ENCODE results near the gene TEPSIN. TPM values are rescaled to one million over a fixed set of nuclear protein-coding genes. Genes with fewer than 3 reads are reported as not detected.

TEPSIN gene
- total RNA-seq, 1 experiment from 2014 or later: 38.8 TPM

- TF ChIP-seq CTCF (conservative IDR thresholded peaks at IDR 0.05): no peak
- H3K4ac ChIP-seq (ENCODE audit: low read depth, low read length): no peak overlapping the region
- H3K27ac Mint-ChIP-seq: no peak overlapping the region
- H3K4me2 ChIP-seq (ENCODE audit: insufficient read depth, insufficient read length, low read length): no peak overlapping the region
- no peak overlapping the region for H2AFZ ChIP-seq (ENCODE audit: low read length)
- no peak overlapping the region for H3K9ac ChIP-seq (ENCODE audit: extremely low read depth, insufficient read length, low read length)
- no peak overlapping the region for H4K5ac ChIP-seq (ENCODE audit: insufficient read length, low read depth, low read length)
- H3K79me2 ChIP-seq (ENCODE audit: insufficient read depth, low read length): no peaks in the 10 kb centered on the region
- no peaks in the 10 kb centered on the region for H3K4me1 ChIP-seq (ENCODE audit: insufficient read depth, low read length)
- H4K8ac ChIP-seq (replicated peaks; ENCODE audit: insufficient read length, low read depth, low read length): no peak overlapping the region
- no peak overlapping the region for H3K27ac ChIP-seq (ENCODE audit: insufficient read length, low read depth, low read length)
- no peak overlapping the region for H3K14ac ChIP-seq (ENCODE audit: insufficient read depth, low read length)
- H2BK20ac ChIP-seq (ENCODE audit: low read depth, low read length, poor library complexity, severe bottlenecking): no peak overlapping the region
- no peaks in the 10 kb centered on the region for H3K9me3 ChIP-seq (ENCODE audit: control insufficient read depth, low read depth, low read length)
- H3K79me1 ChIP-seq (ENCODE audit: insufficient read depth, low read depth, low read length, poor library complexity, severe bottlenecking): no peaks in the 10 kb centered on the region
- no peak for DNase-seq
- H3K9me3 Mint-ChIP-seq: no peaks in the 10 kb centered on the region
- no peak overlapping the region for H3K23ac ChIP-seq (ENCODE audit: insufficient read length, low read depth, low read length)
- H4K20me1 ChIP-seq (ENCODE audit: control insufficient read depth, insufficient read depth, insufficient read length): no peaks in the 10 kb centered on the region
- H2BK15ac ChIP-seq (ENCODE audit: low read depth, low read length): no peak overlapping the region
- no peaks in the 10 kb centered on the region for H3K4me1 Mint-ChIP-seq
- no peak overlapping the region for H2BK120ac ChIP-seq (ENCODE audit: low read depth, low read length, poor library complexity, severe bottlenecking)
- H2BK5ac ChIP-seq (ENCODE audit: insufficient read length, low read length): no peak overlapping the region
- no peaks in the 10 kb centered on the region for H3K23me2 ChIP-seq (ENCODE audit: insufficient read length, low read depth, low read length, poor library complexity, severe bottlenecking)
- WGBS (ENCODE audit: extremely low coverage, insufficient read length, low lambda C conversion rate): no CpG with 5 or more reads among the region's 28 CpGs
- no peak overlapping the region for H2BK12ac ChIP-seq (ENCODE audit: insufficient read length, low read depth, low read length)
- H3K36me3 Mint-ChIP-seq (ENCODE audit: insufficient read depth in 1 of 3, low read depth in 3 of 3): peaks cover 0 to 10% (median 6%) of the 10 kb centered on the region in 3 experiments; a peak in 5 of 7 replicates
- H2AK5ac ChIP-seq (ENCODE audit: insufficient read length, low read length): no peak overlapping the region
- H3K18ac ChIP-seq (ENCODE audit: insufficient read length, low read depth, low read length): no peak overlapping the region
- no peaks in the 10 kb centered on the region for H3K27me3 ChIP-seq (ENCODE audit: insufficient read depth, low read length)
- no peak overlapping the region for H3K56ac ChIP-seq (ENCODE audit: insufficient read length, low read depth, low read length)
- H3T11ph ChIP-seq (ENCODE audit: low read length): no peak overlapping the region
- no peak overlapping the region for H3K4me3 Mint-ChIP-seq
- no peaks in the 10 kb centered on the region for H3K27me3 Mint-ChIP-seq (ENCODE audit: low read depth)
- no peak overlapping the region for H4K91ac ChIP-seq (ENCODE audit: insufficient read length, low read depth, low read length)
Observed at GRCh38 chr17:81190591-81190990, 48.3 kb downstream of the TEPSIN start.
